Ascending aorta (tissue), 2 donors: ENCODE results near the gene SPTBN1. TPM values are rescaled to one million over a fixed set of nuclear protein-coding genes. Genes with fewer than 3 reads are reported as not detected.

ENCODE experiments used
- DNase-seq, 2 donors: peaks; one replicate each; pipeline ENCODE4 v3.0.0-alpha.2; 2019; ENCODE audit warnings: low spot score in 2 of 2
- H3K27ac ChIP-seq, 2 donors: fragments of 200-600 bp; sonication (generic); one replicate each; pipeline ENCODE4 v1.5.1; 2016 to 2017; ENCODE audit warnings: mild to moderate bottlenecking in 1 of 2
- H3K27me3 ChIP-seq: fragments of 200-600 bp; sonication (generic); one replicate; pipeline ENCODE4 v1.5.1; 2017
- H3K36me3 ChIP-seq, 2 donors: fragments of 200-600 bp; sonication (generic); one replicate each; pipeline ENCODE4 v1.5.1; 2016
- H3K4me1 ChIP-seq, 2 donors: fragments of 200-600 bp; sonication (generic); one replicate each; pipeline ENCODE4 v1.5.1; 2016 to 2017; ENCODE audit warnings: mild to moderate bottlenecking in 1 of 2
- H3K4me3 ChIP-seq, 2 donors: fragments of 200-600 bp; sonication (generic); one replicate each; pipeline ENCODE4 v1.5.1; 2016 to 2017; ENCODE audit warnings: mild to moderate bottlenecking in 1 of 2
- H3K9me3 ChIP-seq, 2 donors: fragments of 200-600 bp; sonication (generic); one replicate each; pipeline ENCODE4 v1.5.1; 2016
- intact Hi-C: fragments of 100-400 bp; cut with DNase I; formaldehyde crosslinking; loops from one replicate; pipeline ENCODE4 v1.15.1; 2023
- total RNA-seq: library from RNA; depleted of rRNA; stranded (reverse); fragments of >200 nt; gene quantifications from one replicate; pipeline ENCODE4 v1.1.0, GENCODE V29; 2016
- TF ChIP-seq, protein P1 (sequence below), 3 experiments: fragments of 200-600 bp in 2 of 3; fragments of 450-650 bp in 1 of 3; sonication (generic) in 2 of 3; IDR thresholded peaks; one replicate each; pipeline ENCODE4 v1.5.1; 2016 to 2019; ENCODE audit warnings: antibody characterized with exemption in 3 of 3, mild to moderate bottlenecking in 1 of 3, moderate library complexity in 1 of 3

SPTBN1 gene
- total RNA-seq, 1 donor from 2014 or later: 246 TPM

GRCh38 chr2:54416166-54416813 is 39.8 kb upstream of the SPTBN1 start:
- no peaks in the 10 kb centered on the region for H3K36me3 ChIP-seq
- no peak for DNase-seq
- H3K4me1 ChIP-seq: no peaks in the 10 kb centered on the region
- TF ChIP-seq, protein P1, sequence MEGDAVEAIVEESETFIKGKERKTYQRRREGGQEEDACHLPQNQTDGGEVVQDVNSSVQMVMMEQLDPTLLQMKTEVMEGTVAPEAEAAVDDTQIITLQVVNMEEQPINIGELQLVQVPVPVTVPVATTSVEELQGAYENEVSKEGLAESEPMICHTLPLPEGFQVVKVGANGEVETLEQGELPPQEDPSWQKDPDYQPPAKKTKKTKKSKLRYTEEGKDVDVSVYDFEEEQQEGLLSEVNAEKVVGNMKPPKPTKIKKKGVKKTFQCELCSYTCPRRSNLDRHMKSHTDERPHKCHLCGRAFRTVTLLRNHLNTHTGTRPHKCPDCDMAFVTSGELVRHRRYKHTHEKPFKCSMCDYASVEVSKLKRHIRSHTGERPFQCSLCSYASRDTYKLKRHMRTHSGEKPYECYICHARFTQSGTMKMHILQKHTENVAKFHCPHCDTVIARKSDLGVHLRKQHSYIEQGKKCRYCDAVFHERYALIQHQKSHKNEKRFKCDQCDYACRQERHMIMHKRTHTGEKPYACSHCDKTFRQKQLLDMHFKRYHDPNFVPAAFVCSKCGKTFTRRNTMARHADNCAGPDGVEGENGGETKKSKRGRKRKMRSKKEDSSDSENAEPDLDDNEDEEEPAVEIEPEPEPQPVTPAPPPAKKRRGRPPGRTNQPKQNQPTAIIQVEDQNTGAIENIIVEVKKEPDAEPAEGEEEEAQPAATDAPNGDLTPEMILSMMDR (IDR thresholded peaks at IDR 0.05): no peak
- no peak overlapping the region for H3K4me3 ChIP-seq
- H3K9me3 ChIP-seq: no peaks in the 10 kb centered on the region
- H3K27me3 ChIP-seq: no peaks in the 10 kb centered on the region
- H3K27ac ChIP-seq: no peak overlapping the region
- intact Hi-C loops: no loop called here

GRCh38 chr2:54416938-54417337 is 39.2 kb upstream of the SPTBN1 start:
- Histone ChIP-seq H3K36me3 (no peaks in the 10 kb centered on the region), H3K9me3 (no peaks in the 10 kb centered on the region), H3K27ac (no peak overlapping the region), H3K27me3 (no peaks in the 10 kb centered on the region), H3K4me3 (no peak overlapping the region), H3K4me1 (no peaks in the 10 kb centered on the region)
- intact Hi-C loops: no loop called here
- TF ChIP-seq, protein P1 (IDR thresholded peaks at IDR 0.05): no peak
- DNase-seq: no peak

- Histone ChIP-seq H3K27me3 (no peaks in the 10 kb centered on the region), H3K4me1 (no peaks in the 10 kb centered on the region), H3K4me3 (no peak overlapping the region), H3K9me3 (no peaks in the 10 kb centered on the region), H3K36me3 (no peaks in the 10 kb centered on the region), H3K27ac (no peak overlapping the region)
- intact Hi-C loops: no loop called here
- no peak for DNase-seq
- TF ChIP-seq, protein P1 (IDR thresholded peaks at IDR 0.05): no peak
Observed at GRCh38 chr2:54417577-54417976, 38.5 kb upstream of the SPTBN1 start.

DNA sequence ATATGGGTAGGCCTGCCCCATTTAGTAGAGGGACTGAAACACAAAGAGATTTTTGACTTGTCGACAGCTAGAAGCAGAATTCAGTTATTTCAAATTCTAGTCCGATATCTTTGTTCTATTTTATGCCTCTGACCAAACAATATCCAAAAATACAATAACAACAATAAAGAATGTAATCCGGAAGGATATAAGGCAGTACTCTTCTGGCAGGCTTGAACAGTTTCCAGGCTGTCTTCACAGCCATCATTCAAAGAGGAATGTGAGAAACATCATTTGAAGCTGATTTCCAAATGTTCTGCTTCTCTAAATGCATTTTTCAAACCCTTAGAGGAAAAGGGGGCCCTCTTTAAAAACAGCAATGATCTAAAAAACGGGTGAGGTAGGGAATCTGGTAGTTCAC is 36.7 kb upstream of the SPTBN1 start:
- TF ChIP-seq, protein P1 (IDR thresholded peaks at IDR 0.05): no peak
- Histone ChIP-seq H3K4me1 (no peaks in the 10 kb centered on the region), H3K27me3 (no peaks in the 10 kb centered on the region), H3K36me3 (no peaks in the 10 kb centered on the region), H3K27ac (no peak overlapping the region), H3K9me3 (no peaks in the 10 kb centered on the region), H3K4me3 (no peak overlapping the region)
- intact Hi-C loops: no loop called here
- no peak for DNase-seq

DNA sequence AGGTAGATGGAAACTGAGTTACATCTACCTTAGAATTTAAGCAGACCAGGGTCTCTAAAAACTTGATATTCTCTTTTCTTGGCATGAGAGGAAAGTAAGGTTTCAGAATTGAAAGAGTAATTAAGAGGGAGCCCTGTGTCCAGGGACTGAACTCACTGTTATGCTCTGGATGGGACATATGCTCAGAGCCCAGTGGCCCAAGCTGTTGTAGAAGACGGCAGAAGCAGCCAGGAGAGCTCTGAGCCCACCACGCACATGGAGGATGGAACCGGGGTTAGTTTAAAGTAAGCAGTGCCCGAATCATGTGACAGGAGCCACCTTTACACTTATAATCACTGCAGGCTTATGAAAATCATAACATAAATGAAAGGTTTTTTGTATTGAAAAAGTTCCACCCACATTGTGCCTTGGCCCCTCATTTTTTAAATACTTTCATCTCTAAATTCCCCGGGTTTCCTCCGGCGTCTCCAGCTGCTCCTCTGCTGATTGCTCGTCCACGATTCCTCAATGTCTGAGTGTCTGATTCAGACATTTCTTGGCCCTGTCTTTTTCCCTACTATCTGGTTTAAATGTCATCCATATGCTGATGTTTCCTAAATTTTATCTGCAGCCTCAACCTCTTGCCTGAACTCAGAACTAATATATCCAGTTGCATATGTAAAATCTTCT is 36.1 kb upstream of the SPTBN1 start:
- no peaks in the 10 kb centered on the region for H3K9me3 ChIP-seq
- H3K27ac ChIP-seq: no peak overlapping the region
- H3K36me3 ChIP-seq: no peaks in the 10 kb centered on the region
- no peak for DNase-seq
- no peak overlapping the region for H3K4me3 ChIP-seq
- TF ChIP-seq, protein P1 (IDR thresholded peaks at IDR 0.05): no peak
- H3K4me1 ChIP-seq: no peaks in the 10 kb centered on the region
- intact Hi-C loops: no loop called here
- H3K27me3 ChIP-seq: no peaks in the 10 kb centered on the region
